GM21619 (cell line): Measurements from ENCODE around the gene RNF149.

Experiments used
- ATAC-seq: cut with Tn5 transposase; IDR thresholded peaks from one replicate; pipeline ENCODE4 v1.9.1; 2021; ENCODE audit not compliant: unreplicated experiment

The RNF149 gene

GRCh38 chr2:101299604-101300003, 8.9 kb downstream of the RNF149 start:
- ATAC-seq, result no peak

GRCh38 chr2:101297383-101297782, 11.1 kb downstream of the RNF149 start:
- ATAC-seq, result no peak

- no peak for ATAC-seq
Measured at GRCh38 chr2:101296371-101296770, 12.1 kb downstream of the RNF149 start.

- ATAC-seq, result no peak
Measured at GRCh38 chr2:101295895-101296294, 12.6 kb downstream of the RNF149 start.

- no peak for ATAC-seq
Measured at GRCh38 chr2:101294861-101295260, 13.6 kb downstream of the RNF149 start.

GRCh38 chr2:101293544-101293943, 15.0 kb downstream of the RNF149 start:
- ATAC-seq, result no peak

GRCh38 chr2:101291973-101292372, 16.5 kb downstream of the RNF149 start:
- ATAC-seq, result no peak

- ATAC-seq, result no peak
Measured at GRCh38 chr2:101290711-101291110, 17.8 kb downstream of the RNF149 start.

GRCh38 chr2:101287303-101287702, 21.2 kb downstream of the RNF149 start:
- no peak for ATAC-seq

- ATAC-seq, result no peak
Measured at GRCh38 chr2:101286684-101287083, 21.8 kb downstream of the RNF149 start.

GRCh38 chr2:101282980-101283379, 25.5 kb downstream of the RNF149 start:
- ATAC-seq, result no peak

GRCh38 chr2:101281482-101281881, 27.0 kb downstream of the RNF149 start:
- no peak for ATAC-seq

- no peak for ATAC-seq
Measured at GRCh38 chr2:101278925-101279324, 29.6 kb downstream of the RNF149 start.

- ATAC-seq, result no peak
Measured at GRCh38 chr2:101277111-101277510, 31.4 kb downstream of the RNF149 start.

GRCh38 chr2:101274142-101274541, 34.4 kb downstream of the RNF149 start:
- no peak for ATAC-seq

GRCh38 chr2:101273056-101273455, 35.4 kb downstream of the RNF149 start:
- no peak for ATAC-seq

GRCh38 chr2:101272045-101272784, 36.3 kb downstream of the RNF149 start:
- peak; percentile 72 for ATAC-seq

GRCh38 chr2:101270700-101271259, 37.7 kb downstream of the RNF149 start:
- ATAC-seq, result no peak

- ATAC-seq, result peak; percentile 57
Measured at GRCh38 chr2:101267671-101268656, 40.5 kb downstream of the RNF149 start.

- no peak for ATAC-seq
Measured at GRCh38 chr2:101265893-101266499, 42.5 kb downstream of the RNF149 start.

GRCh38 chr2:101264360-101264939, 44.1 kb downstream of the RNF149 start:
- no peak for ATAC-seq
